Neutrophil (primary cell): Measurements from ENCODE around the gene CHRD.

Experiments
- H3K27ac ChIP-seq: fragments of 200-600 bp; sonication (generic); 2 replicates; pipeline ENCODE4 v1.5.1; 2016; ENCODE audit warnings: mild to moderate bottlenecking, moderate library complexity
- H3K27me3 ChIP-seq: fragments of 200-600 bp; sonication (generic); 2 replicates; pipeline ENCODE4 v1.6.0; 2016; ENCODE audit warnings: mild to moderate bottlenecking
- H3K36me3 ChIP-seq: fragments of 200-600 bp; sonication (generic); 2 replicates; pipeline ENCODE4 v1.5.1; 2017
- H3K4me1 ChIP-seq, 2 experiments: fragments of 200-600 bp in 1 of 2; sonication (generic) in 1 of 2; 1 replicate in 1 of 2; 2 replicates in 1 of 2; pipeline versions ENCODE4 v1.5.1 to v1.6.1; 2013 to 2016; ENCODE audit warnings: low read depth in 1 of 2, low read length in 1 of 2, mild to moderate bottlenecking in 1 of 2, moderate library complexity in 1 of 2; ENCODE audit not compliant: control insufficient read depth in 1 of 2, insufficient read depth in 1 of 2
- H3K4me3 ChIP-seq, 2 experiments: fragments of 200-600 bp in 1 of 2; sonication (generic) in 1 of 2; 1 replicate in 1 of 2; 2 replicates in 1 of 2; pipeline ENCODE4 v1.5.1; 2013 to 2016; ENCODE audit warnings: low read depth in 1 of 2, low read length in 1 of 2, mild to moderate bottlenecking in 1 of 2, moderate library complexity in 1 of 2
- H3K9me3 ChIP-seq: fragments of 200-600 bp; sonication (generic); 2 replicates; pipeline ENCODE4 v1.5.1; 2016
- CTCF ChIP-seq: fragments of 200-600 bp; sonication (generic); IDR thresholded peaks from 2 replicates; pipeline ENCODE4 v1.5.1; 2016; ENCODE audit warnings: antibody characterized with exemption

The CHRD gene

GRCh38 chr3:184371570-184372018 is 8.3 kb upstream of the CHRD start:
- H3K27ac ChIP-seq = no peak overlapping the region
- TF ChIP-seq CTCF = peak; percentile 20
- H3K4me1 ChIP-seq = no peaks in the 10 kb centered on the region
- peaks cover 39% of the 10 kb centered on the region for H3K27me3 ChIP-seq
- H3K4me3 ChIP-seq = no peak overlapping the region
- no peaks in the 10 kb centered on the region for H3K9me3 ChIP-seq
- peaks cover 14% of the 10 kb centered on the region for H3K36me3 ChIP-seq

GRCh38 chr3:184372296-184372821 is 7.5 kb upstream of the CHRD start:
- H3K4me3 ChIP-seq = no peak overlapping the region
- peaks cover 47% of the 10 kb centered on the region for H3K27me3 ChIP-seq
- no peak overlapping the region for H3K27ac ChIP-seq
- no peak for TF ChIP-seq CTCF
- H3K36me3 ChIP-seq = peaks cover 14% of the 10 kb centered on the region
- peaks cover 1 to 3% of the 10 kb centered on the region in 2 experiments for H3K4me1 ChIP-seq
- no peaks in the 10 kb centered on the region for H3K9me3 ChIP-seq

- peaks cover 12% of the 10 kb centered on the region for H3K36me3 ChIP-seq
- no peak overlapping the region for H3K4me3 ChIP-seq
- peaks cover 5 to 7% of the 10 kb centered on the region in 2 experiments for H3K4me1 ChIP-seq
- peaks cover 53% of the 10 kb centered on the region for H3K27me3 ChIP-seq
- no peaks in the 10 kb centered on the region for H3K9me3 ChIP-seq
- no peak for TF ChIP-seq CTCF
- no peak overlapping the region for H3K27ac ChIP-seq
These were observed 6.9 kb upstream of the CHRD start for GRCh38 chr3:184372911-184373310.

GRCh38 chr3:184373422-184373821 is 6.4 kb upstream of the CHRD start:
- Histone ChIP-seq H3K27ac (no peak overlapping the region), H3K4me1 (peaks cover 5 to 7% of the 10 kb centered on the region in 2 experiments), H3K36me3 (peaks cover 7% of the 10 kb centered on the region), H3K4me3 (no peak overlapping the region), H3K27me3 (peaks cover 58% of the 10 kb centered on the region), H3K9me3 (no peaks in the 10 kb centered on the region)
- TF ChIP-seq CTCF = no peak

- Histone ChIP-seq H3K4me1 (peaks cover 10 to 11% of the 10 kb centered on the region in 2 experiments), H3K9me3 (no peaks in the 10 kb centered on the region), H3K36me3 (no peaks in the 10 kb centered on the region), H3K4me3 (no peak overlapping the region), H3K27me3 (peaks cover 82% of the 10 kb centered on the region), H3K27ac (no peak overlapping the region)
- no peak for TF ChIP-seq CTCF
These were observed 4.0 kb upstream of the CHRD start for GRCh38 chr3:184375747-184376461.
